Right ventricle myocardium superior (tissue), 1 donor: ENCODE results near the gene BHLHE40. TPM values are rescaled to one million over a fixed set of nuclear protein-coding genes. Genes with fewer than 3 reads are reported as not detected.
A peak's percentile ranks its signal among the peaks of the same experiment; 100 is the strongest.

Experiments used
- ATAC-seq: fragments of 200-7000 bp; cut with Tn5 transposase; one replicate; pipeline ENCODE4 v1.9.1; 2020; ENCODE audit warnings: mild to moderate bottlenecking; ENCODE audit not compliant: poor library complexity
- DNase-seq: peaks from one replicate; pipeline ENCODE4 v3.0.0-alpha.2; 2020
- intact Hi-C: fragments of 100-400 bp; cut with DNase I; formaldehyde crosslinking; loops from one replicate; pipeline ENCODE4 v1.11.2; 2022
- total RNA-seq: library from RNA; stranded (reverse); fragmentation: NEBNext Ultra II Directional; extraction: Animal tissue kit (Norgen Biotek cat#: 25700); gene quantifications from one replicate; pipeline ENCODE4 v1.2.1, GENCODE V29; 2021
- donor health status: DM: no; HTN: yes; CAD: no; lungs with severe emphysema.

The BHLHE40 gene
- total RNA-seq, 1 donor from 2014 or later = 22.8 TPM

DNA sequence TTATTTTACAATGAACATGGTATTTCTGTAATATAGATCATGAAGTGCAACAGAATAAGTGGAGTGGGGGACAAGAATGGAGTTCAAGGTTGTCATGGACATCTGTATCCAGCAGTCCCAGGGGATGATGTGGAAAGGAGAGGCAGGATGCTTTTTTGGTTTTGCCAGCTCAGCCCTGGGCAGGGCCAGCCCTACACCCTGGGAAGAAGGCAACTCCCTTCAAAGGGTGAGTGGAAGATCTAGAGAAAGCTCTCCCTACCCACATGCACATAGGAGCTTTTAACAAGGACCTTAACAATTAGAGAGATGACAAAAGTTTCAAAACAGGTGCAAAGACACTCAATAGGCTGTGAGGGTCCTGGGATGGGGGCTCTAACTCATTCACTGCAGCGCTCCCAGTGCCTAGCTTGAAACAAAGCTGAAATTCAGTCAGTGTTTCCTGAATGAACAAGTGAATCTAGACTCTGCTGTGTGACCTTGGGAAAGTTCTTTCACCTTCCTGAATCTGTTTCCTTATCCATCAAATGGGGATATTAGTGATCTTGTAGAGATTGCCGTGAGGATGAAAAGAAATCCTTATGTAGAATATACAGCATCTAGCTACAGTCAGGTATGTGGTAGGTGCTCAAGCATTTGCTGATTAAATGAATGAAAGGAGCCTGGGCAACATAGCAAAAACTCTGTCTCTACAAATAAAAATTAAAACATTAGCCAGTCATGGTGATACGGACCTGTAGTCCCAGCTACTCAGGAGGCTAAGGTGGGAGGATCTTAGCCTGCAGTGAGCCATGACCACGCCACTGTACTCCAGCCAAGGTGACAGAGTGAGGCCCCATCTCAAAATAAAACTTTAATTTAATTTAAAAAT, 14.3 kb downstream of the BHLHE40 start:
- no peak for ATAC-seq
- no peak for DNase-seq

GRCh38 chr3:4994144-4994730, 15.0 kb downstream of the BHLHE40 start:
- no peak for ATAC-seq
- no peak for DNase-seq
- intact Hi-C loops = no loop called here

More for the DNA sequence above, 14.3 kb downstream of the BHLHE40 start:
- intact Hi-C loops = no loop called here

- intact Hi-C loops = no loop called here
- ATAC-seq (peak; percentile 87), DNase-seq (peak; percentile 82)
Measured at GRCh38 chr3:4994823-4995499, 15.7 kb downstream of the BHLHE40 start.

- DNase-seq = no peak
- intact Hi-C loops = no loop called here
- no peak for ATAC-seq
Measured at GRCh38 chr3:4995500-4996053, 16.3 kb downstream of the BHLHE40 start.

GRCh38 chr3:4996223-4996765, 17.1 kb downstream of the BHLHE40 start:
- DNase-seq (no peak), ATAC-seq (no peak)
- intact Hi-C loops = no loop called here

- no peak for ATAC-seq
- DNase-seq = no peak
Measured at GRCh38 chr3:4996771-4997291, 17.6 kb downstream of the BHLHE40 start.

GRCh38 chr3:4997946-4998345, 18.7 kb downstream of the BHLHE40 start:
- no peak for DNase-seq
- intact Hi-C loops = no loop called here
- no peak for ATAC-seq

More at GRCh38 chr3:4996771-4997291, 17.6 kb downstream of the BHLHE40 start:
- intact Hi-C loops = no loop called here

DNA sequence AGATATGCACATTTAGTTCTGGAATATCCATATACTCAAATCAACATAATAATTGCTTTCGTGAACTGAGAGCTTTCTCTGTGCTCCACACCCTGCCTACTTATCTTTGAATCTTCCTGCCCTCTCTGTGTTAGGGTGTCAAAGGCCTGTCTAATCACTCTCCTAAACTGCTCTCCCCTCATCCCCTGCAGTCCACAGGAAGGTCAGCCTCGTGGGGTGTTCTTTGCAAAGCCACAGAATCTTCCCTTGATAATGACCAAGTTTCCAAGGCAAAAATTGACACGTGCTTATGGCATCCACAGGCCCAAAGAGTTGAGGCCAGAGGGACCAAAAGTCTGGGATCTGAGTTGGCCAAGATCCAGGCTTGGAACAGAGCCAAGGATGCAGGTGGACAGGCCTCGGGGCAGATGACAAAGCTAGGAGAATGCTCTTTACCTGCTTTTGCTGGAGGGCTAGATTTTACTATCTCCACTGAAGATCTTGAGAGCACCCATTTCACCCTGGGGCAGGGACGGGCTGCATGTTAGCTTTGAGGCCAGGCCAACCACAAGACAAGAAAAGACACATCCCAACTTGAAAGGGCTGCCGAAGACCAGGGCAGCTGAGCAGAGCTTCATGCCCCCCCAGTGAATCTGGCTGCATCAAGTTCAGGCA, 20.4 kb downstream of the BHLHE40 start:
- no peak for DNase-seq

DNA sequence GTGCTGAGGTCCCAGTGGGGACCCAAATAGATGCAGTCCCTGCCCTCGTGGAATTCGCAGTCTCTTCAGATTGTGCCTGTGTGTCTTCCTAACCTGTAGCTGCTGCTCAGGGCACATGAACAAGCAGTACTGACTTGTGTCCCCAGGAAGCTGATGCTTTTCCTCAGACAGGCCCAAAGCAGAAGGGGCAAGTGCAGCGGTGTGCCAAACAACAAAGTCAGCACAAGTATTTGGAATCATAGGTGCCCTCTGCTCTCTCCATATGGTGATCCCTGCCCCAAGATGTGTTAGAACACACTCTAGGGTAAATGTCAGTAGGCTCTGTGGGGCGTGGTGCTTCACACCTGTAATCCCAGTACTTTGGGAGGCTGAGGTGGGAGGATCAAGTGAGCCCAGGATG, 21.9 kb downstream of the BHLHE40 start:
- DNase-seq (no peak), ATAC-seq (no peak)
- intact Hi-C loops = no loop called here

More for the DNA sequence above, 20.4 kb downstream of the BHLHE40 start:
- no peak for ATAC-seq
- intact Hi-C loops = no loop called here

DNA sequence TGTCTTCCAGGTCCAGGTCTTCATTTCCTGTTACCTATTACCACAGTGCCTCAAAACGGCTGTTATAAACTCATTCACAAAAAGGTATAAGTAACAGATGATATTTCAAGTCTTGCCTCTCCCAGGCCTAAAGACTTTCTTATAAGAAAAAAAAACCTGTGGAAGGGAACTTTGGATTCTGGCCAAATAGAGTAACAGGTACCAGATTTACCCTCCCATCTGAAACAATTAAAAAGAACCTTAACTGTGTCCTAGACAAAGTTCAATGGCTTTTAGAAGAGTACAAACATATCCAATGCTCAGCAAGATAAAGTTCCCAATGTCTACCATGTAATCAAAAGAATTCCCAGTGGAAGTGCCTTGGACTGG, 22.6 kb downstream of the BHLHE40 start:
- intact Hi-C loops = no loop called here
- DNase-seq = no peak
- ATAC-seq = no peak

GRCh38 chr3:5002174-5002870, 23.1 kb downstream of the BHLHE40 start:
- intact Hi-C loops = no loop called here
- DNase-seq (no peak), ATAC-seq (no peak)

GRCh38 chr3:5002871-5003247, 23.6 kb downstream of the BHLHE40 start:
- no peak for ATAC-seq
- intact Hi-C loops = no loop called here
- no peak for DNase-seq

- no peak for ATAC-seq
Measured at GRCh38 chr3:5004319-5005152, 25.3 kb downstream of the BHLHE40 start.

GRCh38 chr3:5005367-5005766, 26.1 kb downstream of the BHLHE40 start:
- ATAC-seq = no peak
- intact Hi-C loops = no loop called here
- no peak for DNase-seq

More at GRCh38 chr3:5004319-5005152, 25.3 kb downstream of the BHLHE40 start:
- intact Hi-C loops = no loop called here
- DNase-seq = no peak

GRCh38 chr3:5006755-5007202, 27.5 kb downstream of the BHLHE40 start:
- ATAC-seq = no peak
- intact Hi-C loops = no loop called here
- DNase-seq = peak; percentile 54

GRCh38 chr3:5007873-5008272, 28.6 kb downstream of the BHLHE40 start:
- intact Hi-C loops = no loop called here
- no peak for ATAC-seq
- DNase-seq = no peak

DNA sequence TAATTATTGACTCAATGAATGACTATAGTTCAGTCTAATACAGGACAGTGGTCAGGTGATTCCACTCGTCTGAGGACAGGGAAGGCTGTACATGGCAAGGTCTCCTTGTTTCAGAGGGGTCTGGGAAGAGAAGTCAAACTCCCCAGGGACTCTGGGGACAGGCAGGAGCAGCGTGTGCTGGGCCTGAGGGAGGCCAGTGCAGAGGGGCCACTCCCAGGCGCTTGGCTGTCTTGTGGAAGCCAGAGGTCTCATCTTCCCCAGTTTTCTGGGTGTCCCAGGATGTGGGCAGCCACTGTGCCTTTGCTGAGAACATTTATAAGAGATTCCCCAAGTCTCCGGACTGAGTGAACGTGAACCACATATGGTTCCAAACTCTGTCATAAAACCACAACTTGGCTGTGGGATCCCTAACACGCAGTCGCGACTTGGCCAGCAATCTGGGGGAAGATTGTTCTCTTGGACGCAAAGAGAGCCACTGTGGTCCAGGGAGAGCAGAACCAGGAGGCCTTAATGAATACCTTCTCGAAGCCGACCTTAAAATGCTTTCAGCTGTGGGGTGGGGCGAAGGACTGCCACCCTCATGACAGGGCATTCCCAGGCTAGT, 30.4 kb downstream of the BHLHE40 start:
- ATAC-seq (no peak), DNase-seq (no peak)
- intact Hi-C loops = no loop called here
